ENCODE measurements around the gene PHF23. TPM values are rescaled to one million over a fixed set of nuclear protein-coding genes. Genes with fewer than 3 reads are reported as not detected.

The PHF23 gene
- total RNA-seq: 51.6 TPM
- 47.5 TPM for polyA plus RNA-seq
- long read RNA-seq, donor 1: 0 reads
- long read RNA-seq, donor 2: 0 reads
- long read RNA-seq, donor 3, transcript PHF23-201 (5 exons, 2,037 nt): major isoform, 11 of 34 reads
- long read RNA-seq, donor 3, partial matches to known transcripts: 18 of 34 reads
- long read RNA-seq, donor 3, other reads (novel, unspliced or antisense): 0 of 34 reads
- long read RNA-seq, donor 4, partial matches to known transcripts: 24 of 32 reads
- long read RNA-seq, donor 4, other reads (novel, unspliced or antisense): 0 of 32 reads
- long read RNA-seq, donor 5, transcript PHF23-201 (5 exons, 2,037 nt): major isoform, 12 of 69 reads
- long read RNA-seq, donor 5, partial matches to known transcripts: 55 of 69 reads
- long read RNA-seq, donor 5, other reads (novel, unspliced or antisense): 0 of 69 reads
- long read RNA-seq, donor 6, transcript PHF23-201 (5 exons, 2,037 nt): major isoform, 19 of 40 reads
- long read RNA-seq, donor 6, partial matches to known transcripts: 18 of 40 reads
- long read RNA-seq, donor 6, other reads (novel, unspliced or antisense): 0 of 40 reads
- long read RNA-seq, donor 7, transcript PHF23-201 (5 exons, 2,037 nt): major isoform, 8 of 27 reads
- long read RNA-seq, donor 7, partial matches to known transcripts: 18 of 27 reads
- long read RNA-seq, donor 7, other reads (novel, unspliced or antisense): 0 of 27 reads
- long read RNA-seq, donor 8, transcript PHF23-201 (5 exons, 2,037 nt): major isoform, 6 of 8 reads
- long read RNA-seq, donor 8, partial matches to known transcripts: 0 of 8 reads
- long read RNA-seq, donor 8, other reads (novel, unspliced or antisense): 0 of 8 reads
- long read RNA-seq, donor 9, transcript PHF23-201 (5 exons, 2,037 nt): major isoform, 5 of 22 reads
- long read RNA-seq, donor 9, partial matches to known transcripts: 14 of 22 reads
- long read RNA-seq, donor 9, other reads (novel, unspliced or antisense): 0 of 22 reads
- long read RNA-seq, donor 10, partial matches to known transcripts: 16 of 20 reads
- long read RNA-seq, donor 10, other reads (novel, unspliced or antisense): 0 of 20 reads

DNA sequence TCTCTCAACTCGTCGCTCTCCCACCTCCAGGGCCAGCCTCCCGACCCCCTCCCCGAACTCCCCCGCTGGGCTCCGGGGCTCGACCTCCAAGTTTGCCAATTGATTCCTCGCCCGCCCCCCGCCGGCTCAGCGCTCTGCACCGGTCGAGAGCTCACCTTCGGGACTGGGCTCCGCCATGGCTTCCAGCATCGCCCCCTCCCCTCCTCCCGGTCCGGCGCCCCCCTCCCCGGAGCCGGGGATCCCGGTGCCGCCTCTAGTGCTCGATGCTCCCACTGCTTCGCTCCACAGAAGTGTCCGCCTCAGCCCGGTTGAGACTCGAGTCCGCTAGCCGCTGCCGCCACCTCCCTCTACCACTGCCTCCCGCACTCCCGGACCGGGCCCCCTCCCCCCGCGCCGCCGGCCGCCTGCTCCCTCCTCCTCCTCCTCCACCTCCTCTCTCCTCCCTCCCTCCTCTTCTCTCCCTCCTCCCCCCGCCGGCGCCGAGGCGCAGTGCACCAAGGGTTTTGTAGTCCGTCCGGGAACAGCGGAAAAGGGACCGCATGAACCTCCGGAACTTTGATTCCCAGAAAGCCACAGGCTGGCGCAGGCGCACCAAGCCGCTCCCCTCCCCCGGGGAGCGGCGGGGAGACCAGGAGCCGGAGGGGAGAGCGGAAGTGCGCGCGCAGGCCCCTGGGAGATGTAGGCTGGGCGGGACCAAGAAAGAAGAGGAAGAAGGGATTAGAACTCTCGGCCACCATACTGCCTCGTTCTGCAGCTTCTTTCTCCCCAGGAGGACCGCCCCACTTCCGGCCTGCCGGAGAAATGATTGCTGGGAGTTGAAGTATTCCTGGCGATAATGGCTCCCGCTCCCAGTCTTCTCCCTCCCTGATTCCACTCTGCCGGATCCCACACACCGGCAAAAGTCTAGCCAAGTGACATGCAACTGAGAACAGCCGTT, at the start of gene PHF23:
TSS of gene PHF23 (minus strand) at position 367 of the 937 bp plus-strand sequence. CDS start at position 189, 178 bp downstream.
- peak within 1 kb of the TSS; percentile 97 to 99 for H3K27ac ChIP-seq (ENCODE audit: low read depth in 1 of 2, low read length in 1 of 2)
- peak within 1 kb of the TSS; percentile 80 to 89 for H3K4me3 ChIP-seq (ENCODE audit: low read length in 2 of 2)
- no peaks in the 10 kb centered on the region for H3K27me3 ChIP-seq (ENCODE audit: control insufficient read depth in 2 of 2, insufficient read depth in 1 of 2, low read length in 1 of 2)
- DNase-seq (ENCODE audit: low read depth in 6 of 9, low spot score in 9 of 9): peak; percentile 97 to 100 (median 99)
- H3K4me1 ChIP-seq (ENCODE audit: control insufficient read depth in 2 of 2, insufficient read depth in 2 of 2, low read length in 2 of 2): peaks cover 26 to 56% of the 10 kb centered on the region in 2 donors
- peaks cover 32 to 48% of the 10 kb centered on the region in 2 donors for H3K36me3 ChIP-seq (ENCODE audit: control insufficient read depth in 2 of 2, insufficient read depth in 2 of 2, low read length in 1 of 2)
- WGBS: 1% methylated on average over 72 of the region's 72 CpGs
- H3K9me3 ChIP-seq (ENCODE audit: control insufficient read depth in 2 of 2, insufficient read depth in 1 of 2, low read length in 1 of 2): no peaks in the 10 kb centered on the region

DNA sequence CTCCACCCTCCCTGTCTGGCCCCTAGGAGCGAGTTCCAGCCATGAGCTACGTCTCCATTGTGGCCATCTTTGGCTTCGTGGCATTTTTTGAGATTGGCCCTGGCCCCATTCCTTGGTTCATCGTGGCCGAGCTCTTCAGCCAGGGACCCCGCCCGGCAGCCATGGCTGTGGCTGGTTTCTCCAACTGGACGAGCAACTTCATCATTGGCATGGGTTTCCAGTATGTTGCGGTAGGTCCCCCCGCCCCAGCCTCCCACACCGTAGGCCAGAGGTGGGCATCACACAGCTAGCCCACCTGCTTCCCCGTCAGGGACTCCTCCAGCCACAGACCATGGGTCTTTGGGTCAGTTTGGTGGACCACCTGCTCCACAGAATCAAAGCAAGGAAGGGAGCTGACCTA, 46.4 kb upstream of the PHF23 start:
- H3K27ac ChIP-seq (ENCODE audit: low read depth in 1 of 2, low read length in 1 of 2): no peak overlapping the region
- H3K36me3 ChIP-seq (ENCODE audit: control insufficient read depth in 2 of 2, insufficient read depth in 2 of 2, low read length in 1 of 2): no peaks in the 10 kb centered on the region
- peaks cover 0 to 12% of the 10 kb centered on the region in 2 donors for H3K9me3 ChIP-seq (ENCODE audit: control insufficient read depth in 2 of 2, insufficient read depth in 1 of 2, low read length in 1 of 2)
- H3K4me3 ChIP-seq (ENCODE audit: low read length in 2 of 2): no peak overlapping the region
- DNase-seq (ENCODE audit: low read depth in 6 of 9, low spot score in 9 of 9): no peak
- WGBS: 98% methylated on average over 12 of the region's 12 CpGs
- H3K27me3 ChIP-seq (ENCODE audit: control insufficient read depth in 2 of 2, insufficient read depth in 1 of 2, low read length in 1 of 2): peaks cover 34 to 90% of the 10 kb centered on the region in 2 donors
- H3K4me1 ChIP-seq (ENCODE audit: control insufficient read depth in 2 of 2, insufficient read depth in 2 of 2, low read length in 2 of 2): peaks cover 19% of the 10 kb centered on the region in 2 donors

DNA sequence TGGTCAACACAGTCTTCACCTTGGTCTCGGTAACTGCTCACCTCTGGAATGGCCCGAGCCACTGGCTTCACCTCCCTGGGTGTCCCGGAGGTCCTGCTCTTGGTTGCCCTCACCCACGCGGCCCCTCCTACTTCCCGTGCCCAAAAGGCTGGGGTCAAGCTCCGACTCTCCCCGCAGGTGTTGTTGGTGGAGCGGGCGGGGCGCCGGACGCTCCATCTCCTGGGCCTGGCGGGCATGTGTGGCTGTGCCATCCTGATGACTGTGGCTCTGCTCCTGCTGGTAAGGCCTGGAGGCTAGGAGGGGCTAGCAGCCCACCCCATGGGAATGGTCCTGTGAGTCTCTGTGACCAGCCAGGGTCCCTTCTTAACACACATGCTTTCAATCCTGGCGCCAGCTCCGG, 45.7 kb upstream of the PHF23 start:
- Histone ChIP-seq H3K27me3 (ENCODE audit: control insufficient read depth in 2 of 2, insufficient read depth in 1 of 2, low read length in 1 of 2) (peaks cover 33 to 90% of the 10 kb centered on the region in 2 donors), H3K36me3 (ENCODE audit: control insufficient read depth in 2 of 2, insufficient read depth in 2 of 2, low read length in 1 of 2) (no peaks in the 10 kb centered on the region), H3K4me3 (ENCODE audit: low read length in 2 of 2) (no peak overlapping the region), H3K9me3 (ENCODE audit: control insufficient read depth in 2 of 2, insufficient read depth in 1 of 2, low read length in 1 of 2) (peaks cover 0 to 13% of the 10 kb centered on the region in 2 donors), H3K4me1 (ENCODE audit: control insufficient read depth in 2 of 2, insufficient read depth in 2 of 2, low read length in 2 of 2) (peaks cover 19 to 24% of the 10 kb centered on the region in 2 donors), H3K27ac (ENCODE audit: low read depth in 1 of 2, low read length in 1 of 2) (no peak overlapping the region)
- no peak for DNase-seq (ENCODE audit: low read depth in 6 of 9, low spot score in 9 of 9)
- 98% methylated on average over 16 of the region's 16 CpGs for WGBS

- no peak overlapping the region for H3K4me3 ChIP-seq (ENCODE audit: low read length in 2 of 2)
- 84% methylated on average over 18 of the region's 18 CpGs for WGBS
- no peaks in the 10 kb centered on the region for H3K36me3 ChIP-seq (ENCODE audit: control insufficient read depth in 2 of 2, insufficient read depth in 2 of 2, low read length in 1 of 2)
- DNase-seq (ENCODE audit: low read depth in 6 of 9, low spot score in 9 of 9): no peak
- peaks cover 0 to 13% of the 10 kb centered on the region in 2 donors for H3K9me3 ChIP-seq (ENCODE audit: control insufficient read depth in 2 of 2, insufficient read depth in 1 of 2, low read length in 1 of 2)
- H3K27me3 ChIP-seq (ENCODE audit: control insufficient read depth in 2 of 2, insufficient read depth in 1 of 2, low read length in 1 of 2): peaks cover 33 to 88% of the 10 kb centered on the region in 2 donors
- no peak overlapping the region for H3K27ac ChIP-seq (ENCODE audit: low read depth in 1 of 2, low read length in 1 of 2)
- peaks cover 19 to 24% of the 10 kb centered on the region in 2 donors for H3K4me1 ChIP-seq (ENCODE audit: control insufficient read depth in 2 of 2, insufficient read depth in 2 of 2, low read length in 2 of 2)
These were observed 44.4 kb upstream of the PHF23 start for GRCh38 chr17:7283471-7284216.

GRCh38 chr17:7282752-7283321, 43.6 kb upstream of the PHF23 start:
- Histone ChIP-seq H3K4me1 (ENCODE audit: control insufficient read depth in 2 of 2, insufficient read depth in 2 of 2, low read length in 2 of 2) (peaks cover 19 to 24% of the 10 kb centered on the region in 2 donors), H3K27ac (ENCODE audit: low read depth in 1 of 2, low read length in 1 of 2) (no peak overlapping the region), H3K27me3 (ENCODE audit: control insufficient read depth in 2 of 2, insufficient read depth in 1 of 2, low read length in 1 of 2) (peaks cover 33 to 84% of the 10 kb centered on the region in 2 donors), H3K36me3 (ENCODE audit: control insufficient read depth in 2 of 2, insufficient read depth in 2 of 2, low read length in 1 of 2) (no peaks in the 10 kb centered on the region), H3K4me3 (ENCODE audit: low read length in 2 of 2) (no peak overlapping the region), H3K9me3 (ENCODE audit: control insufficient read depth in 2 of 2, insufficient read depth in 1 of 2, low read length in 1 of 2) (peaks cover 0 to 13% of the 10 kb centered on the region in 2 donors)
- DNase-seq (ENCODE audit: low read depth in 6 of 9, low spot score in 9 of 9): no peak
- WGBS: 71% methylated on average over 6 of the region's 6 CpGs

GRCh38 chr17:7281953-7282751, 42.9 kb upstream of the PHF23 start:
- Histone ChIP-seq H3K4me1 (ENCODE audit: control insufficient read depth in 2 of 2, insufficient read depth in 2 of 2, low read length in 2 of 2) (peaks cover 19 to 24% of the 10 kb centered on the region in 2 donors), H3K36me3 (ENCODE audit: control insufficient read depth in 2 of 2, insufficient read depth in 2 of 2, low read length in 1 of 2) (no peaks in the 10 kb centered on the region), H3K4me3 (ENCODE audit: low read length in 2 of 2) (peak overlapping the region; percentile 27 to 35), H3K27ac (ENCODE audit: low read depth in 1 of 2, low read length in 1 of 2) (no peak overlapping the region), H3K9me3 (ENCODE audit: control insufficient read depth in 2 of 2, insufficient read depth in 1 of 2, low read length in 1 of 2) (peaks cover 0 to 13% of the 10 kb centered on the region in 2 donors), H3K27me3 (ENCODE audit: control insufficient read depth in 2 of 2, insufficient read depth in 1 of 2, low read length in 1 of 2) (peaks cover 33 to 77% of the 10 kb centered on the region in 2 donors)
- WGBS: 3% methylated on average over 43 of the region's 43 CpGs
- no peak for DNase-seq (ENCODE audit: low read depth in 6 of 9, low spot score in 9 of 9)

Measured in thymus (tissue), 14 donors.